ENCODE results near the gene HMCN2. TPM values are rescaled to one million over a fixed set of nuclear protein-coding genes. Genes with fewer than 3 reads are reported as not detected.

The HMCN2 gene
- total and polyA plus RNA-seq, 2 of the 4 experiments (the other 2 are of a cell fraction): 0.02 TPM; not detected in 1

DNA sequence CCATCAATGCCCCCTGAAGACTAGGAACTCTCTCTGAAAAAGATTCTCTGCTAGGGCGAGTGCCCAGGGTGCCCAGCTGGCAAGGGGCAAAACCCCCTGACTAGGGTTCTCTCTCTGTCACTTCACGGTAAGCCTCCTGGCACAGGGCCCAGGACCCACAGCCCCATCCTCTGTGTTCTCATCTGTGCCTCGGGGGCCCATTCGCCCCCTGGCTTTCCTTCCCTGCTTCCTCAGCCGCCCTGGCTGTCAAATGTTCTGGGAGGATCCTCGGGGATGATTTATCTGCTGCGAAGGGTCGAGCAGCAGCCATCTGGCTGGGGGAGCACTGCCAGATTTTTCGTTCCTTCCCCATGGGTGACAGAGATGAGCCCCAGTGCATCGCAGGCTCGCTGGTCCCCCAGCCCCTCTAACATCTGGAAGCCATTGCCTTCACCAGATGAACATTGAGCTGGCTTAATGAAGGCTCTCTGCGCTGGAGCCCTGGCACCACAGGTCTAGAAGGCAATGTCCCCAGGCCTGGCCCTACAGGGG, 24.2 kb downstream of the HMCN2 start:
- TF ChIP-seq RAD21 (IDR thresholded peaks at IDR 0.05; ENCODE audit: low read length): no peak
- TF ChIP-seq NFE2L2 (IDR thresholded peaks at IDR 0.05; ENCODE audit: low read depth, low read length): no peak
- TF ChIP-seq SMC3 (IDR thresholded peaks at IDR 0.05; ENCODE audit: low read depth, low read length): no peak
- no peak for TF ChIP-seq MAFK (IDR thresholded peaks at IDR 0.05; ENCODE audit: low read depth, low read length)
- no peak for TF ChIP-seq RFX5 (IDR thresholded peaks at IDR 0.05; ENCODE audit: low read depth, low read length)
- TF ChIP-seq MXI1 (IDR thresholded peaks at IDR 0.05; ENCODE audit: borderline replicate concordance, low read depth, low read length): no peak
- TF ChIP-seq RCOR1 (IDR thresholded peaks at IDR 0.05; ENCODE audit: insufficient replicate concordance, low read length): no peak
- no peak for TF ChIP-seq POLR2A (IDR thresholded peaks at IDR 0.05; ENCODE audit: low read depth, low read length)
- TF ChIP-seq, protein P1, sequence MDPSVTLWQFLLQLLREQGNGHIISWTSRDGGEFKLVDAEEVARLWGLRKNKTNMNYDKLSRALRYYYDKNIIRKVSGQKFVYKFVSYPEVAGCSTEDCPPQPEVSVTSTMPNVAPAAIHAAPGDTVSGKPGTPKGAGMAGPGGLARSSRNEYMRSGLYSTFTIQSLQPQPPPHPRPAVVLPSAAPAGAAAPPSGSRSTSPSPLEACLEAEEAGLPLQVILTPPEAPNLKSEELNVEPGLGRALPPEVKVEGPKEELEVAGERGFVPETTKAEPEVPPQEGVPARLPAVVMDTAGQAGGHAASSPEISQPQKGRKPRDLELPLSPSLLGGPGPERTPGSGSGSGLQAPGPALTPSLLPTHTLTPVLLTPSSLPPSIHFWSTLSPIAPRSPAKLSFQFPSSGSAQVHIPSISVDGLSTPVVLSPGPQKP (IDR thresholded peaks at IDR 0.05; ENCODE audit: borderline replicate concordance, low read depth, low read length): no peak
- TF ChIP-seq CEBPB (IDR thresholded peaks at IDR 0.05; ENCODE audit: low read depth, low read length): no peak
- TF ChIP-seq, protein P2, sequence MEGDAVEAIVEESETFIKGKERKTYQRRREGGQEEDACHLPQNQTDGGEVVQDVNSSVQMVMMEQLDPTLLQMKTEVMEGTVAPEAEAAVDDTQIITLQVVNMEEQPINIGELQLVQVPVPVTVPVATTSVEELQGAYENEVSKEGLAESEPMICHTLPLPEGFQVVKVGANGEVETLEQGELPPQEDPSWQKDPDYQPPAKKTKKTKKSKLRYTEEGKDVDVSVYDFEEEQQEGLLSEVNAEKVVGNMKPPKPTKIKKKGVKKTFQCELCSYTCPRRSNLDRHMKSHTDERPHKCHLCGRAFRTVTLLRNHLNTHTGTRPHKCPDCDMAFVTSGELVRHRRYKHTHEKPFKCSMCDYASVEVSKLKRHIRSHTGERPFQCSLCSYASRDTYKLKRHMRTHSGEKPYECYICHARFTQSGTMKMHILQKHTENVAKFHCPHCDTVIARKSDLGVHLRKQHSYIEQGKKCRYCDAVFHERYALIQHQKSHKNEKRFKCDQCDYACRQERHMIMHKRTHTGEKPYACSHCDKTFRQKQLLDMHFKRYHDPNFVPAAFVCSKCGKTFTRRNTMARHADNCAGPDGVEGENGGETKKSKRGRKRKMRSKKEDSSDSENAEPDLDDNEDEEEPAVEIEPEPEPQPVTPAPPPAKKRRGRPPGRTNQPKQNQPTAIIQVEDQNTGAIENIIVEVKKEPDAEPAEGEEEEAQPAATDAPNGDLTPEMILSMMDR (conservative IDR thresholded peaks at IDR 0.05; ENCODE audit: low read depth, low read length): no peak
- H3K14ac ChIP-seq (replicated peaks; ENCODE audit: low read depth, low read length): no peak overlapping the region
- H3K18ac ChIP-seq (ENCODE audit: low read depth, low read length): no peak overlapping the region
- POLR2A ChIA-PET (ENCODE audit: unreplicated experiment): no interaction called here
- in situ Hi-C loops (cut with MboI; ENCODE audit: low sequenced_read_pairs) (no loop called here), intact Hi-C loops (cut with micrococcal nuclease) (no loop called here), dilution Hi-C loops (cut with HindIII; ENCODE audit: low sequenced_read_pairs, unreplicated experiment) (no loop called here)
- H2BK120ac ChIP-seq (ENCODE audit: low read depth, low read length): no peak overlapping the region
- no peaks in the 10 kb centered on the region for H3K79me1 ChIP-seq (ENCODE audit: low read depth in 1 of 2, low read length in 2 of 2)
- no peak overlapping the region for H2BK15ac ChIP-seq (ENCODE audit: low read depth, low read length)
- peaks cover 84% of the 10 kb centered on the region for H3K27me3 ChIP-seq (ENCODE audit: control insufficient read depth, insufficient read depth, low read length)
- no TSS peak for BruUV-seq (replicated peaks)
- no peak overlapping the region for H3K56ac ChIP-seq (ENCODE audit: extremely low read depth, insufficient read depth, low read length)
- no peak overlapping the region for H2BK5ac ChIP-seq (ENCODE audit: low read depth, low read length, poor library complexity, severe bottlenecking)
- DNase-seq (no peak), ATAC-seq (ENCODE audit: low read depth) (no peak)
- H3K4ac ChIP-seq (ENCODE audit: low read depth, low read length): no peak overlapping the region
- H3K4me2 ChIP-seq (ENCODE audit: low read depth, low read length): no peak overlapping the region
- H2AK9ac ChIP-seq (replicated peaks; ENCODE audit: low read depth, low read length, poor library complexity): no peak overlapping the region
- H3K4me1 ChIP-seq (ENCODE audit: control insufficient read depth, insufficient read depth, low read length): peaks cover 3% of the 10 kb centered on the region; the same call in 1 of the 2 replicates
- H4K20me1 ChIP-seq (ENCODE audit: insufficient read depth, low read length): no peaks in the 10 kb centered on the region
- H2AK5ac ChIP-seq (ENCODE audit: low read depth, low read length): no peak overlapping the region
- H3K9me3 ChIP-seq (ENCODE audit: control insufficient read depth, insufficient read depth, low read length): no peaks in the 10 kb centered on the region; the same call in 1 of the 2 replicates
- H2AFZ ChIP-seq (replicated peaks; ENCODE audit: low read length, poor library complexity): no peak overlapping the region
- no peak overlapping the region for H3K4me3 ChIP-seq (ENCODE audit: insufficient read depth, low read depth, low read length)
- no peak overlapping the region for H3K27ac ChIP-seq (ENCODE audit: insufficient read depth, low read length)
- no peak overlapping the region for H4K8ac ChIP-seq (ENCODE audit: low read depth in 2 of 2, low read length in 2 of 2)
- H4K91ac ChIP-seq (ENCODE audit: insufficient read depth, low read depth, low read length): no peak overlapping the region
- CTCF ChIA-PET: no interaction called here
- H4K5ac ChIP-seq (ENCODE audit: low read depth, low read length): no peak overlapping the region
- H3K36me3 ChIP-seq (ENCODE audit: control insufficient read depth, insufficient read depth, low read length): no peaks in the 10 kb centered on the region
- H3K23ac ChIP-seq (ENCODE audit: low read depth, low read length): no peak overlapping the region
- no peak overlapping the region for H2BK20ac ChIP-seq (ENCODE audit: low read depth, low read length)
- H3K9ac ChIP-seq (ENCODE audit: low read depth, low read length): no peak overlapping the region
- 0% methylated on average over 3 of the region's 12 CpGs; no CpG with 5 or more reads in 1 of the 2 experiments for WGBS, 2 experiments (ENCODE audit: extremely low coverage in 2 of 2, insufficient read length in 1 of 2)
- no peaks in the 10 kb centered on the region for H3K9me1 ChIP-seq (ENCODE audit: insufficient read depth, low read length)
